ENCODE measurements around the gene DRICH1. TPM values are rescaled to one million over a fixed set of nuclear protein-coding genes. Genes with fewer than 3 reads are reported as not detected.

Gene DRICH1
- total and polyA plus RNA-seq, 11 donors = 0.11 to 0.45 (median 0.32) TPM; not detected in 8

DNA sequence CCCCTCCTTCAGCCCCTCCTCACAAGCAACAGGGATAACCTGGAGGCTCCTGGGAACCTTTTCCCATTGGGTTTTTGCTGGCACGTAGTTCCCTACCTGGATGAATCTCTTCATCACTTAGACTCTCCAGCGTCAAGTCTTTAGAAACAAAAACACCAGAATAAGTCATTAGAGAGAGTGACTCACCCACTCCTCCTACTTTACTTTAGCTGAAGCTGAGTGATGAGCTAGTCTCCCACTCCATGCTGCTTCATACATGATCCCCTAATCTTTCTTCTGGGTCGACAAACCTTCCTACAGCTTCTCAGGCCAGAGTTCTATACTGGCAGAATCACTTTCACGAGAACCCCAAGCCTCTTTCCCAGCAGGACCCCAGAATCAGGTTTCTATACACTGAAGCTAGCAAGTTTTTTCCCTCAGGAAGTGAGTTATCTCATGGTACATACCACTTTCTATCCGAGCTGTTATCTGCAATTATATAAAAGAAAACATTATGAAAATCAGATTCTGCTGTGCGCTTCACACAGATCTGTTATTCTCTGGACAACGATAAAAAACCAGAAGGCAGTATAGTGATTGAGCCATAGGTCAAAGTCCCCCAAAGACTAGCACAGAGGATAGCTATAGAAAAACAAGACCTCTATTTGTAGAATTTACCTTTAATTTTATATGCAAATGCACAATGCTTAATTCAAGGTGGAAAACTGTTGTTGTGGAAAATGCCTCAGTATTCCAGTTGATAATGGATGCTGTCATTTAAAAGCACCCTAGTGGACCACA lies 18.7 kb downstream of the DRICH1 start:
- Histone ChIP-seq H3K36me3 (no peaks in the 10 kb centered on the region), H3K4me1 (no peaks in the 10 kb centered on the region), H3K9me3 (no peaks in the 10 kb centered on the region), H3K27me3 (no peaks in the 10 kb centered on the region), H3K27ac (no peak overlapping the region), H3K4me3 (no peak overlapping the region)
- WGBS, 4 donors = 71 to 76% (median 74%) methylated on average over 7 of the region's 7 CpGs
- TF ChIP-seq POLR2A (IDR thresholded peaks at IDR 0.05) = no peak
- TF ChIP-seq, protein P1, sequence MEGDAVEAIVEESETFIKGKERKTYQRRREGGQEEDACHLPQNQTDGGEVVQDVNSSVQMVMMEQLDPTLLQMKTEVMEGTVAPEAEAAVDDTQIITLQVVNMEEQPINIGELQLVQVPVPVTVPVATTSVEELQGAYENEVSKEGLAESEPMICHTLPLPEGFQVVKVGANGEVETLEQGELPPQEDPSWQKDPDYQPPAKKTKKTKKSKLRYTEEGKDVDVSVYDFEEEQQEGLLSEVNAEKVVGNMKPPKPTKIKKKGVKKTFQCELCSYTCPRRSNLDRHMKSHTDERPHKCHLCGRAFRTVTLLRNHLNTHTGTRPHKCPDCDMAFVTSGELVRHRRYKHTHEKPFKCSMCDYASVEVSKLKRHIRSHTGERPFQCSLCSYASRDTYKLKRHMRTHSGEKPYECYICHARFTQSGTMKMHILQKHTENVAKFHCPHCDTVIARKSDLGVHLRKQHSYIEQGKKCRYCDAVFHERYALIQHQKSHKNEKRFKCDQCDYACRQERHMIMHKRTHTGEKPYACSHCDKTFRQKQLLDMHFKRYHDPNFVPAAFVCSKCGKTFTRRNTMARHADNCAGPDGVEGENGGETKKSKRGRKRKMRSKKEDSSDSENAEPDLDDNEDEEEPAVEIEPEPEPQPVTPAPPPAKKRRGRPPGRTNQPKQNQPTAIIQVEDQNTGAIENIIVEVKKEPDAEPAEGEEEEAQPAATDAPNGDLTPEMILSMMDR (IDR thresholded peaks at IDR 0.05) = no peak
- no peak for DNase-seq
- intact Hi-C loops (cut with DNase I) = no loop called here
- ATAC-seq = no peak

DNA sequence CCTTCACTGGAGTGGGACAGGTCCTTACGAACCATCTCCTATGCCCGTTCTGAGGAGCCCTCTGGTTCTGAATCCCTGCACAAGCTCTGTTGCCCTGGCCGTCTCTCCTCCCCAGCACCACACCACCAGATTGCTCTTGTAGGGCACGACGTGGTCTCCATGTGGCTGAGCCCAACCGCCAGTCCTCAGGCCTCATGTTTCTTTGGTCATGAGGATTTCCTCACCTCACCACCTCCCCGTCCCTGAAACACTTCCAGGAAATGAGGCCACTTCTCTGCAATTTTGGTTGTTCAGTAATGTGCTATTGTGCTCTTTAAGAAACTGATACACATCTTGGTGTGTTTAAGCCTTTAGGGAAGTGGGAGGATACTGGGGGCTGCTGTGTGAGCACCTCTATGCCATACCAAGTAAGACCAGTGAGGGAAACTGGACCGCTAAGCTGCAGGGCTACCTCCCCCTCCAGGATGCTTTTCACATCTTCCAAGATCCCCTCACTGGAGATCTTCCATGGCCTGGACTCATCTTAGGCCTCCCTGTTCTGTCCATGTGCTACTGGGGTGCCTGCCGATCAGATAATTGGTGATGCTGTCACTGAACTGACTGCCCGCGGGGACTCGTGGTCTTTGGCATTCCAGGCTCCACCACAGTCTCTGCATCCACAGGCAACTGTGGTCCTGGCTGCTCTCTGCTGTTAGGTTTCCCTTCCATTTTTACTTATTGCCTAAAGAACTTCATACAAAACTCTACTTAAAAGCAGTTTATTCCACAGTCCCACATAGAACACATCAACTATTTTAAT lies 21.9 kb downstream of the DRICH1 start:
- DNase-seq = no peak
- Histone ChIP-seq H3K9me3 (no peaks in the 10 kb centered on the region), H3K27ac (no peak overlapping the region), H3K27me3 (peaks cover 0 to 3% (median 0%) of the 10 kb centered on the region in 9 donors), H3K4me1 (no peaks in the 10 kb centered on the region), H3K4me3 (no peak overlapping the region), H3K36me3 (no peaks in the 10 kb centered on the region)
- peak in 3 of 4 donors; percentile 16 to 39 (median 21) for ATAC-seq
- intact Hi-C loops (cut with DNase I) = no loop called here
- TF ChIP-seq, protein P1 (IDR thresholded peaks at IDR 0.05) = no peak
- no peak for TF ChIP-seq POLR2A (IDR thresholded peaks at IDR 0.05)
- WGBS, 4 donors = 62 to 70% (median 64%) methylated on average over 12 of the region's 12 CpGs

DNA sequence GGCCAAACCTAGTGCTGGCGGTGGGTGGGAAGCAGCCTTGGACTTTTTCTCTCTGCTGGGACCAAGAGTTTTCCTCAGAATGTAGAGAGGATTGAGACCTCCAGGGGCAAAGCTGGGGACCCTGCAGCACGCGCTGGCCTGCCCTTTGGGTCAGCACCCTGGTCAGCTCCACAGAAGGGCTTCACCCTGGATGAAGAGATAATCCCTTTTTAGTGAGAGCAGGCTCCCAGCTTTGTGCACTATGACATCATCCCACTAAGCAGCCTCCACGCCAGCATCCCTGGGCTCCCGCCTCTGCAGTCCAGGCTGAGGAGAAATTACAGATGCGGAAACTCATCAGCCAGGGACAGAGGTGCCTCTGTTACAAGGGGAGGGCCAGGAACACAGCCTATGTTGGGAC lies 23.5 kb downstream of the DRICH1 start:
- DNase-seq (no peak), ATAC-seq (no peak)
- Histone ChIP-seq H3K27me3 (peaks cover 0 to 3% (median 0%) of the 10 kb centered on the region in 9 donors), H3K27ac (no peak overlapping the region), H3K9me3 (no peaks in the 10 kb centered on the region), H3K4me3 (no peak overlapping the region), H3K4me1 (no peaks in the 10 kb centered on the region), H3K36me3 (no peaks in the 10 kb centered on the region)
- WGBS, 4 donors = 38 to 54% (median 47%) methylated on average over 3 to 6 of the region's 6 CpGs
- intact Hi-C loops (cut with DNase I) = no loop called here
- TF ChIP-seq, protein P1 (IDR thresholded peaks at IDR 0.05) = no peak
- no peak for TF ChIP-seq POLR2A (IDR thresholded peaks at IDR 0.05)

Data from heart left ventricle (tissue), 16 donors.